BLaER1 treated with 17β-estradiol and CSF1 and Interleukin-3, amounts not matched to agents 10 nM and 100 nM (cell line): ENCODE data around the gene XPA.

Experiments
- H3K27ac ChIP-seq, 11 experiments: shearing (Covaris generic); formaldehyde crosslinking; 2 replicates each; pipeline ENCODE4 v1.8.1; 2022
- H3K27me3 ChIP-seq, 11 experiments: shearing (Covaris generic); formaldehyde crosslinking; 2 replicates each; pipeline ENCODE4 v1.8.1; 2022
- H3K36me3 ChIP-seq, 11 experiments: shearing (Covaris generic); formaldehyde crosslinking; 2 replicates each; pipeline ENCODE4 v1.8.1; 2022
- H3K4me1 ChIP-seq, 10 experiments: shearing (Covaris generic); formaldehyde crosslinking; 2 replicates each; pipeline ENCODE4 v1.8.1; 2022
- H3K4me2 ChIP-seq, 11 experiments: shearing (Covaris generic); formaldehyde crosslinking; 2 replicates each; pipeline ENCODE4 v1.8.1; 2022
- H3K4me3 ChIP-seq, 10 experiments: shearing (Covaris generic); formaldehyde crosslinking; 2 replicates each; pipeline ENCODE4 v1.8.1; 2022
- H3K9ac ChIP-seq, 11 experiments: shearing (Covaris generic); formaldehyde crosslinking; 2 replicates each; pipeline ENCODE4 v1.8.1; 2022
- H3K9me3 ChIP-seq, 11 experiments: shearing (Covaris generic); formaldehyde crosslinking; replicated peaks in 1 of 11; 2 replicates each; pipeline ENCODE4 v1.8.1; 2022
- H4K20me1 ChIP-seq, 11 experiments: shearing (Covaris generic); formaldehyde crosslinking; 2 replicates each; pipeline ENCODE4 v1.8.1; 2022
- Cebpa-rat ChIP-seq, 11 experiments: shearing (Covaris generic); IDR thresholded peaks; 2 replicates each; pipeline ENCODE4 v1.8.1; 2022

The XPA gene

DNA sequence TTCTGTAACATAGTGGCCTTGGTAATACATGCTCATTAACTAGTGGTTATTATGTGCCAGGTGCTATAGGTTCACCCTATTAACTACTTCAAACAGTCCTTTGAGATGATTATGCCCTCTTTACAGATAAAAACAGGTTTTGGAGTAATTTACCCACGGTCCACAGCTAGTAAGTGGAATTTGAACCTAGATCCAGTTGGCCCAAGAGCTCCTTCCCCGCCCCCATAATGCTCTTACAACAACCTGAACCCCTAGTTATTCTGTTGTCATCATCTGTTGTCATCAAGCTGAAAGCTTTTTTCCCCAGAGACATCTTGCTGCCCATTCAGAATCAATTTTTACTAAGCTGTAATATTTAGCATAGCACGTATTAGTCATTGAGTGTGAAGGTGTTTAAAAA, 23.2 kb downstream of the XPA start:
- Histone ChIP-seq H3K9me3 (no peaks in the 10 kb centered on the region), H3K27ac (no peak overlapping the region), H3K4me1 (no peaks in the 10 kb centered on the region), H3K27me3 (no peaks in the 10 kb centered on the region), H4K20me1 (peaks cover 2 to 35% (median 19%) of the 10 kb centered on the region in 11 experiments; a peak in 12 of 22 replicates), H3K4me2 (no peak overlapping the region), H3K9ac (no peak overlapping the region), H3K4me3 (no peak overlapping the region), H3K36me3 (peaks cover 98 to 100% (median 100%) of the 10 kb centered on the region in 11 experiments)
- TF ChIP-seq Cebpa-rat (IDR thresholded peaks at IDR 0.05): no peak

GRCh38 chr9:97672403-97672802, 24.7 kb downstream of the XPA start:
- Histone ChIP-seq H3K36me3 (peaks cover 98 to 100% (median 100%) of the 10 kb centered on the region in 11 experiments), H3K27me3 (no peaks in the 10 kb centered on the region), H3K4me2 (no peak overlapping the region), H3K4me1 (peaks cover 0 to 4% (median 0%) of the 10 kb centered on the region in 10 experiments; a peak in 4 of 20 replicates), H3K4me3 (no peak overlapping the region), H3K9ac (no peak overlapping the region), H4K20me1 (peaks cover 0 to 38% (median 17%) of the 10 kb centered on the region in 11 experiments; a peak in 11 of 22 replicates), H3K9me3 (no peaks in the 10 kb centered on the region), H3K27ac (no peak overlapping the region)
- no peak for TF ChIP-seq Cebpa-rat (IDR thresholded peaks at IDR 0.05)

GRCh38 chr9:97670586-97670985, 26.6 kb downstream of the XPA start:
- no peaks in the 10 kb centered on the region for H3K27me3 ChIP-seq
- peaks cover 0 to 49% (median 19%) of the 10 kb centered on the region in 11 experiments; a peak in 11 of 22 replicates for H4K20me1 ChIP-seq
- H3K4me2 ChIP-seq: no peak overlapping the region
- no peak for TF ChIP-seq Cebpa-rat (IDR thresholded peaks at IDR 0.05)
- H3K27ac ChIP-seq: no peak overlapping the region
- H3K36me3 ChIP-seq: peaks cover 95 to 100% (median 99%) of the 10 kb centered on the region in 11 experiments
- H3K9ac ChIP-seq: no peak overlapping the region
- no peak overlapping the region for H3K4me3 ChIP-seq
- H3K9me3 ChIP-seq: no peaks in the 10 kb centered on the region
- peaks cover 0 to 18% (median 9%) of the 10 kb centered on the region in 10 experiments; a peak in 11 of 20 replicates for H3K4me1 ChIP-seq

GRCh38 chr9:97668485-97668884, 28.7 kb downstream of the XPA start:
- H3K4me2 ChIP-seq: no peak overlapping the region
- H3K9ac ChIP-seq: no peak overlapping the region
- peaks cover 0 to 45% (median 19%) of the 10 kb centered on the region in 11 experiments; a peak in 14 of 22 replicates for H4K20me1 ChIP-seq
- no peak overlapping the region for H3K27ac ChIP-seq
- H3K4me3 ChIP-seq: no peak overlapping the region
- H3K27me3 ChIP-seq: no peaks in the 10 kb centered on the region
- peaks cover 0 to 18% (median 9%) of the 10 kb centered on the region in 10 experiments; a peak in 11 of 20 replicates for H3K4me1 ChIP-seq
- H3K36me3 ChIP-seq: peaks cover 94 to 99% (median 98%) of the 10 kb centered on the region in 11 experiments
- no peaks in the 10 kb centered on the region for H3K9me3 ChIP-seq
- no peak for TF ChIP-seq Cebpa-rat (IDR thresholded peaks at IDR 0.05)

DNA sequence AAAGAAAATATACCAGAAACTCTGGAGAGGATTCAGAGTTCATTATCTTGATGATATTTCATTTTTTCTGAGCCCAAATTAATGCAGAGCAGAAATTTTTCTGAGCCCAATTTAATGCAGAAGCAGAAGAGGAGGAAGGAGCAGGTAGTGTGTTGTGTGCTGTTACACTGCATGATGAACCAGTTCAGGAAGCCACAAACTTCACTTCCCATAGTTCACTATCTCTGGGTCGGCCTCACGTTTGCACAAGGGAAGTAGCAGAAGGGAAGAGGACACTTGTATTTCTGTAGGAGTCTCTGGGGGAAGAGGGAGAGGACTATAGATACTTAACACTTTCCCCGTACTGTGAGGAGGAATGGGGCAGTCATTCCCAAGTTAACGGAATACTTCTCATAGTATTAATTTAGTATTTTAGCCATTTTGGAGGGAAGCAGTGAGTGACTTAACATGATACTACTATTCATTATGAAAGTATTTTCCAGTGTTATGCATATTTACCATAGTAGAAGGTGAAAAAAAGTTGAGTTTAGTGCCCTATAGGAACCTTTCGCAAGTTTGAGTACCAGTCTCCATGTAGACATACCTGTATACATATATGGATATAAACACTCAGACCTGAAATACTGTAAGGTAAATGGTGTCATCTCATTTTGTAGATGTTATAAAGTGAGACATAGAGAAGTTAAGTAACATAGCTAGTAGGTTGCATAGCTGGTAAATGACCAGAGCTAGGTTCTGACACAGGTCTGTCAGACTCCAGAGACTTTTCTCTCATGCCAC, 30.0 kb downstream of the XPA start:
- Histone ChIP-seq H3K9me3 (no peaks in the 10 kb centered on the region), H3K4me3 (no peak overlapping the region), H3K27me3 (no peaks in the 10 kb centered on the region), H3K9ac (no peak overlapping the region), H3K4me2 (peak overlapping the region in 2 of 11 experiments; percentile 23 to 44; a peak in 3 of 22 replicates), H3K4me1 (peaks cover 0 to 18% (median 9%) of the 10 kb centered on the region in 10 experiments; a peak in 11 of 20 replicates), H3K36me3 (peaks cover 94 to 99% (median 98%) of the 10 kb centered on the region in 11 experiments), H3K27ac (no peak overlapping the region), H4K20me1 (peaks cover 0 to 33% (median 15%) of the 10 kb centered on the region in 11 experiments; a peak in 13 of 22 replicates)
- no peak for TF ChIP-seq Cebpa-rat (IDR thresholded peaks at IDR 0.05)

GRCh38 chr9:97665742-97666141, 31.4 kb downstream of the XPA start:
- TF ChIP-seq Cebpa-rat (IDR thresholded peaks at IDR 0.05): no peak
- Histone ChIP-seq H3K36me3 (peaks cover 94 to 99% (median 98%) of the 10 kb centered on the region in 11 experiments), H3K4me1 (peaks cover 0 to 21% (median 9%) of the 10 kb centered on the region in 10 experiments; a peak in 12 of 20 replicates), H3K9ac (no peak overlapping the region), H3K4me2 (no peak overlapping the region), H3K4me3 (no peak overlapping the region), H3K27me3 (no peaks in the 10 kb centered on the region), H3K9me3 (no peaks in the 10 kb centered on the region), H3K27ac (no peak overlapping the region), H4K20me1 (peaks cover 0 to 33% (median 12%) of the 10 kb centered on the region in 11 experiments; a peak in 13 of 22 replicates)

GRCh38 chr9:97660847-97661246, 36.3 kb downstream of the XPA start:
- Histone ChIP-seq H3K36me3 (peaks cover 88 to 99% (median 98%) of the 10 kb centered on the region in 11 experiments), H3K9me3 (no peaks in the 10 kb centered on the region), H3K9ac (no peak overlapping the region), H3K27me3 (no peaks in the 10 kb centered on the region), H3K4me3 (no peak overlapping the region), H3K4me1 (peaks cover 0 to 22% (median 8%) of the 10 kb centered on the region in 10 experiments; a peak in 8 of 20 replicates), H3K27ac (0 out of 22 replicates have a peak overlapping the region, but pooled peaks of 1 of the 11 experiments have one; percentile 31), H4K20me1 (peaks cover 0 to 13% (median 0%) of the 10 kb centered on the region in 11 experiments; a peak in 4 of 22 replicates), H3K4me2 (peak overlapping the region in 3 of 11 experiments; percentile 14 to 65 (median 17); a peak in 2 of 22 replicates)
- no peak for TF ChIP-seq Cebpa-rat (IDR thresholded peaks at IDR 0.05)

GRCh38 chr9:97660340-97660739, 36.8 kb downstream of the XPA start:
- TF ChIP-seq Cebpa-rat (IDR thresholded peaks at IDR 0.05): no peak
- H3K4me1 ChIP-seq: peaks cover 0 to 22% (median 8%) of the 10 kb centered on the region in 10 experiments; a peak in 8 of 20 replicates
- no peak overlapping the region for H3K9ac ChIP-seq
- H3K9me3 ChIP-seq: no peaks in the 10 kb centered on the region
- peak overlapping the region in 5 of 11 experiments; percentile 1 to 65 (median 14); a peak in 6 of 22 replicates for H3K4me2 ChIP-seq
- no peak overlapping the region for H3K4me3 ChIP-seq
- peaks cover 0 to 13% (median 0%) of the 10 kb centered on the region in 11 experiments; a peak in 4 of 22 replicates for H4K20me1 ChIP-seq
- H3K27ac ChIP-seq: peak overlapping the region in 2 of 11 experiments; percentile 31 to 39; a peak in 3 of 22 replicates
- H3K27me3 ChIP-seq: no peaks in the 10 kb centered on the region
- H3K36me3 ChIP-seq: peaks cover 90 to 100% (median 99%) of the 10 kb centered on the region in 11 experiments

DNA sequence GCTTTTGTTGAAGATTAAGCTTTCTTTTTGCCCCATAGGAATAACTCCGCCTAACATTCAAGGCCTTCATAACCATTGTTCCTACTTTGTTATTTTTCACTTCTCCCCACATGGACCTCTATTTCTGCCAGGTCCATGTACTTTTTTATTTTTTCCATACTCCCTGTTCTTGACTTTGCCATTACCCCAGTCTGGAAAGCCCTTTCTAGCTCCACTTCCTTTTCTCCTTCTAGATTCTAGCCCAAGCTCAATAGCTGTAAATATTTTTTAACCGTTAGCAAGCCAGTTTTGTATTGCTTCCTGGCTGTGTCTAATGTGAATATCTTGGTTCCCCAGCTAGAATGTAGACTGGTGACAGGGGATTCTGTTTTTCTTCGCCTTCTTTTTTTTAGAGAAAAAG, 37.4 kb downstream of the XPA start:
- Histone ChIP-seq H3K4me2 (peak overlapping the region in 4 of 11 experiments; percentile 1 to 65 (median 16); a peak in 6 of 22 replicates), H3K9ac (no peak overlapping the region), H3K27ac (peak overlapping the region in 2 of 11 experiments; percentile 31 to 39; a peak in 4 of 22 replicates), H3K27me3 (no peaks in the 10 kb centered on the region), H3K4me3 (no peak overlapping the region), H3K36me3 (peaks cover 90 to 100% (median 99%) of the 10 kb centered on the region in 11 experiments), H3K9me3 (no peaks in the 10 kb centered on the region), H3K4me1 (peaks cover 0 to 22% (median 8%) of the 10 kb centered on the region in 10 experiments; a peak in 8 of 20 replicates), H4K20me1 (peaks cover 0 to 13% (median 0%) of the 10 kb centered on the region in 11 experiments; a peak in 4 of 22 replicates)
- TF ChIP-seq Cebpa-rat (IDR thresholded peaks at IDR 0.05): no peak
